ENCODE results near the gene SMIM22. TPM values are rescaled to one million over a fixed set of nuclear protein-coding genes. Genes with fewer than 3 reads are reported as not detected.
"Not testable (repeated sequence)": the region's sequence is repeated elsewhere in the genome, so short reads cannot be mapped to it uniquely, and the experiment has no call there.

The SMIM22 gene
- total RNA-seq, 2 donors from 2014 or later = not detected

DNA sequence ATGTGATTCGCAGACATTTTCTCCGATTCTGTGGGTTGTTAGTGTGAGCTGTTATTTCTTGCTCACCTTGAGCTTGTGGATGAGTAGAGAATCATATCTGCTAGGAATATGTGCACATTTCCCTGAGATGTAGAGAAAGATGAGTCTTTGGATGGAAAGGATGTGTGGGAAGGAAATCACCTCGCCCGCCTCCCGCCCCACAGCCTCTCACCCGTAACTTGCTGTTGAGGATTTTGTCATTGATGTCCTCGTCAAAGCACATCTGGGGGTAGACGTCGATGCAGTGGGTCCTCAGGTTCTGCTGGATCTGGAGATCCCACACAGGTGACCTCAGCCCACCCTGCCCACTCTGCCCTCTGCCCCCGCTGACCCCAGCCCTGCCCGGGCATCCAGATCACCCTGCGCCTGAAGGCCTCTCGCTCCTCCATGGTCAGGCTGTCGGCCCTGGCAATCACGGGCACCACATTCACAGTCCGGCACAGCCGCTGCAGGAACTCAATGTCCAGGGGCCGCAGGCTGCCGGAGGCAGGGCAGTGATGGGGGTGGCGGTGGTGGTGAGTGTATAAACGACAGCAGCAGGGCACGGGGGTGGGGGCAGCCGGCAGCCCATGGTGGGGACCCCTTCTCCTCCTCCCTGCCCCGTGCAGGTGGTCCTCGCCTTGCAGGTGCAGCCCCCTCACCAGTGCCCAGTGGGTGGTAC lies 11.8 kb upstream of the SMIM22 start:
- no peaks in the 10 kb centered on the region for H3K4me1 ChIP-seq
- H3K4me3 ChIP-seq = no peak overlapping the region
- TF ChIP-seq CTCF (IDR thresholded peaks at IDR 0.05) = no peak
- H3K36me3 ChIP-seq = no peaks in the 10 kb centered on the region
- H3K9me3 ChIP-seq = no peaks in the 10 kb centered on the region
- no peak overlapping the region for H3K27ac ChIP-seq
- H3K27me3 ChIP-seq = no peaks in the 10 kb centered on the region
- DNase-seq (ENCODE audit: low spot score) = no peak

- DNase-seq (ENCODE audit: low spot score) = no peak
- no peak for TF ChIP-seq CTCF (IDR thresholded peaks at IDR 0.05)
- no peaks in the 10 kb centered on the region for H3K4me1 ChIP-seq
- no peaks in the 10 kb centered on the region for H3K9me3 ChIP-seq
- no peak overlapping the region for H3K27ac ChIP-seq
- H3K36me3 ChIP-seq = no peaks in the 10 kb centered on the region
- no peak overlapping the region for H3K4me3 ChIP-seq
- H3K27me3 ChIP-seq = no peaks in the 10 kb centered on the region
Measured at GRCh38 chr16:4783951-4784336, 11.2 kb upstream of the SMIM22 start.

GRCh38 chr16:4784444-4784987 lies 10.7 kb upstream of the SMIM22 start:
- DNase-seq (ENCODE audit: low spot score); H3K27me3 ChIP-seq; H3K4me1 ChIP-seq; H3K4me3 ChIP-seq; H3K36me3 ChIP-seq; H3K9me3 ChIP-seq; H3K27ac ChIP-seq: not testable (repeated sequence)

- H3K27ac ChIP-seq = no peak overlapping the region
- H3K27me3 ChIP-seq = no peaks in the 10 kb centered on the region
- H3K36me3 ChIP-seq = no peaks in the 10 kb centered on the region
- H3K9me3 ChIP-seq = no peaks in the 10 kb centered on the region
- no peak for DNase-seq (ENCODE audit: low spot score)
- no peaks in the 10 kb centered on the region for H3K4me1 ChIP-seq
- no peak for TF ChIP-seq CTCF (IDR thresholded peaks at IDR 0.05)
- no peak overlapping the region for H3K4me3 ChIP-seq
Measured at GRCh38 chr16:4785758-4786433, 9.3 kb upstream of the SMIM22 start.

- no peaks in the 10 kb centered on the region for H3K36me3 ChIP-seq
- H3K27me3 ChIP-seq = no peaks in the 10 kb centered on the region
- no peak overlapping the region for H3K27ac ChIP-seq
- DNase-seq (ENCODE audit: low spot score) = no peak
- H3K4me1 ChIP-seq = no peaks in the 10 kb centered on the region
- H3K4me3 ChIP-seq = no peak overlapping the region
- no peak for TF ChIP-seq CTCF (IDR thresholded peaks at IDR 0.05)
- H3K9me3 ChIP-seq = no peaks in the 10 kb centered on the region
Measured at GRCh38 chr16:4787068-4787467, 8.1 kb upstream of the SMIM22 start.

DNA sequence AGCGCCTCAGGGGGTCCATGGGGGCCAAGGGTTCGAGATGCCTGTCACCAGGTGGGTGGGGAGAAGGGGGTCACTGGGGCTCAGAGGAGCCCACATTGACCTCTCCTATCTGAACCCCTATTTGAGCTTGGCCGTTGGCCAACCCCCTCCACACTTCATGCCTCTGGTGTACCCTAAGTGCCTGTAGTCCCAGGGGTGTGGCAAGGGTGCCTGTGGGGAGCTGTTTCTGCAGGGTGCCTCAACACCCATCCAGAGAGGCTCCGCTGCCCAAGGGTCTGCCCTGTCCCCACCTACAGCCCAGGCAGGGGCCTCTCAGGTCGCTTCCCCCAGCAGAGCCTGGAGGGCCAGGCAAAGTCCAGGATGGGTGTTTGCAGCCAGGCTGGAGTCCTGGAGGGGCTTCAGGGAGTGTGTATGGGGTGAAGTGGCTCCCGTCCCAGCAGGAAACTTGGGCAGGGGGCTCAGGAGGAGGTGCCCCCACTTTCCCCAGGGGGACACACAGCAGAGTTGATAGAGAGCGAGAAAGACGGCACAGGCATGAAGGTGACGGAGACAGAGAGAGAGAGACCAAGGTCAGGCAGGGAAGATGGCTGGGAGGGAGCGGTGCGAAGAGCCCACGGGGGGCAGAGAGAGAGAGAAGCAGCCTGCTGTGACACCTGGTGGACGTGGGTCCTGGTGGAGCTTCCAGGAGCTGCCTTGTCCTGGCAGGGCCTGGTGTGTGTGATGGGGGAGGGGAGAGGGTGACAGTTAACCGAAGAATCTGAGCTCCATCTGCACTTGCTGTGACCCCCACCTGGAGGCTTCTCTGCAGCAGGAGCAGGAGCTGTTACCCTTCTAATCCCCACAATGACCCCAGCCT lies 7.3 kb upstream of the SMIM22 start, which contains the start of gene SEPTIN12:
Gene SEPTIN12 (minus strand): TSS at position 719 of the 856 bp plus-strand sequence. CDS start 700 bp downstream, at position 19.
- Histone ChIP-seq H3K4me3 (no peak within 1 kb of the TSS), H3K9me3 (no peaks in the 10 kb centered on the region), H3K27ac (no peak within 1 kb of the TSS), H3K4me1 (no peaks in the 10 kb centered on the region), H3K36me3 (no peaks in the 10 kb centered on the region), H3K27me3 (no peaks in the 10 kb centered on the region)
- no peak for TF ChIP-seq CTCF (IDR thresholded peaks at IDR 0.05)
- no peak for DNase-seq (ENCODE audit: low spot score)

Measured in right atrium auricular region (tissue), 2 donors.